SK-N-MC (cell line): ENCODE measurements around the gene UBE2O.

Source experiments
- EZH2 ChIP-seq: fragments of 200-600 bp; sonication (generic); IDR thresholded peaks from one replicate; pipeline ENCODE4 v1.6.1; 2017; ENCODE audit warnings: antibody characterized with exemption
- POLR2AphosphoS5 ChIP-seq: IDR thresholded peaks from 2 replicates; pipeline ENCODE4 v1.6.1; 2012; ENCODE audit warnings: mild to moderate bottlenecking, low read depth, low read length, borderline replicate concordance

DNA sequence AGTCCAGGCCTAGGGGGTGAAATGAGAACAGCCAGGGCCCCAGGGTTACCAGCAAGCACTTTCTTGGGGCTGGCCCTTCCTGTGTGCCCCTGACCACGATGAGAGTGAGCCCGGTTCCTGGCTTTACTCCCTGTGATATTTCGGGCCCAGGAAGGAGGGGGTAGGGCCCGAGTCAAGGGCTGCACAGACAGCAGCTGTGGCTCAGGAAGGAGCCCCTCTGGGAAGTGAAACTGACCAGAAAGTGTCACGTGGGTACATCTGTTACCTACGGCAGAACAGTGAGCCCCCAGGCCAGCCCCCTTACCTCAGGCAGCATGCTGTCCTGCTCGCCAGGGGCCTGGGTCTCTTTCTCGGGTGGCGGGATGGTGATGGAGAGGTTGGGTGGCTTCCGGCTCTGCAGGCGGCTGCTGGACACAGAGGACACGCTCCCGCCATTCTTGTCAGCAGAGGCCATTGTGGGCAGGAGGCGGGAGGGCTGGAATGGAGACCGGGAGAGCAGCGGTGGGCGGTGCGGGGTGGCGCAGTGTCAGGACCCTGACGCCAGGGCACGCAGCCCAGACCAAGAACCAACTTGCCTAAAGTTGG, 28.2 kb upstream of the UBE2O start:
- TF ChIP-seq POLR2AphosphoS5 (no peak), EZH2 (no peak)
